Left lobe of liver (tissue), 2 donors: ENCODE data around the gene ETAA1. TPM values are rescaled to one million over a fixed set of nuclear protein-coding genes. Genes with fewer than 3 reads are reported as not detected.

Experiments
- ATAC-seq: fragments of 200-7000 bp; cut with Tn5 transposase; one replicate; pipeline ENCODE4 v1.9.1; 2020; ENCODE audit warnings: mild to moderate bottlenecking, moderate library complexity
- DNase-seq: peaks from one replicate; pipeline ENCODE4 v3.0.0-alpha.2; 2020; ENCODE audit warnings: low spot score
- total RNA-seq: library from RNA; stranded (reverse); gene quantifications from one replicate; pipeline ENCODE4 v1.2.1, GENCODE V29; 2021
- donor health status: DM: no; HTN: no; CAD: no; lungs with moderate emphysema.
- donor health status: DM: no; HTN: yes; CAD: no.

Gene ETAA1
- total RNA-seq, 1 donor from 2014 or later, result 3.2 TPM

DNA sequence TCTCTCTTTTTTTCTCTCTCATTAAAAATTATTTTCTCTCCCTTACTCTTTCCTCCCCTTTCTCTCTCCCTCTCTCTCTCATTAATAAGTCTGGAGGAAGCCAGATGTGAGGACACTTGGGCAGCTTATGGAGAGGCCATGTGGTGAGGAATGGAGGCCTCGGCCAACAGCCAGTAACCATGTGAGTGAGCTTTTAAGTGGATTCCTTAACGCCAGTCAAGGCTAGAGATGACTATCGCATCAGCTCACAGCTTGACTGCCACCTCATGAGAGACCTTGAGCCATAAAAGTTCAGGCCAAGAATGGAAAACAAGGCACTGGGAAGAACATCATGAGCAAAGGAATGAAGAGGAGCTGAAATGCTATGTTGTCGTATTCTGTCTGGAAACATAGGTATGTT is 39.1 kb downstream of the ETAA1 start:
- no peak for ATAC-seq
- DNase-seq, result no peak

- ATAC-seq (no peak), DNase-seq (no peak)
Measured at GRCh38 chr2:67437114-67437513, 40.0 kb downstream of the ETAA1 start.

DNA sequence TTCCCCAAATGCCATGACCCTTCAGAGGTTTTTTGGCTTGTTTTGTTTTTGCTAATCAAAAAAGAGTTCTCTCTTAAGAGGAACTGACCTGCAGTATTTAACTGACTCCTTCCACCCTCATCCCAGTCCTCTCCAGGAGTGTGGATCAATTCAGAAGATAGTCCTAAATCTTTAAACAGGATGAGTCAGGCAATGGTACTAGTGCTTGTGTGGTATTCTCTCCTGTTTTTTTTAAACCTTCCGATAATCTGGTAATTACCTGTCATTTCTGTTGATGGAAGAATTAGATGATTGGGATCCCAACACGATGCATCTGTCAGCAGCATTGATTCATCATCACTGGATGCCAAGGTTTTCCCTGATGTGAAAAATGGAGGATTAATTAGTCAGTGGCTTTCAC is 41.2 kb downstream of the ETAA1 start:
- DNase-seq, result no peak
- ATAC-seq, result no peak

DNA sequence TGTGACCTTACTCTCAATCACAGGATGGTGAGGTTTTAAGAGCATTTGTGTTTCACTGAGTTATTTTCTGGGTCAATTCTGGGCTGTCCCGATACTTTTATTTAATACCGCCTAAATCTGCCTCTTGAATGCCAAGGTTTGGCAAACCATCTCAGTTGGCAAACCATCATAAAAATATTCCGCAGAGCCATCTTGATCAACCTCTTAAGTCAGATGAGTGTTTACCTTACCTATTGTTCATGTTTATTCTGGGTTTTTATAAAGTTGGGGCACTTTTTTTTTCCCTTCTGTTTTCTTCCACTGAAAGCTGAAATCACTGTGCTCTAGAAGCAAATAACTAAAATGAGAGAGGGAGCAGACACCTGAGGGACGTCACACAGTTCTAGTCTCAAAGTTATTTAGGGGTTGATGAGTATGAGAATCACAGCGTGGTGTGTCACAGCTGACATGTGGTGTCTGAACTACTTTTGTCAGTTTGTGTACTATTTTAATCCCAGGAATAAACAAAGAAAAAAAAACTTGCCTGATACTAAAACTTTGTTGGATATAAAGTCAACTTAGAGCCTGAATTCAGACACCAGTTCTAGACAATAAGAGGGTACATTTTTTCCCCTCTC is 48.6 kb downstream of the ETAA1 start:
- no peak for ATAC-seq
- DNase-seq, result no peak

GRCh38 chr2:67446491-67446911 is 49.4 kb downstream of the ETAA1 start:
- ATAC-seq (no peak), DNase-seq (no peak)

GRCh38 chr2:67448648-67449047 is 51.5 kb downstream of the ETAA1 start:
- DNase-seq (no peak), ATAC-seq (no peak)

GRCh38 chr2:67451086-67451832 is 54.1 kb downstream of the ETAA1 start:
- peak; percentile 25 for ATAC-seq
- DNase-seq, result no peak

- DNase-seq (no peak), ATAC-seq (no peak)
Measured at GRCh38 chr2:67453310-67453709, 56.2 kb downstream of the ETAA1 start.

DNA sequence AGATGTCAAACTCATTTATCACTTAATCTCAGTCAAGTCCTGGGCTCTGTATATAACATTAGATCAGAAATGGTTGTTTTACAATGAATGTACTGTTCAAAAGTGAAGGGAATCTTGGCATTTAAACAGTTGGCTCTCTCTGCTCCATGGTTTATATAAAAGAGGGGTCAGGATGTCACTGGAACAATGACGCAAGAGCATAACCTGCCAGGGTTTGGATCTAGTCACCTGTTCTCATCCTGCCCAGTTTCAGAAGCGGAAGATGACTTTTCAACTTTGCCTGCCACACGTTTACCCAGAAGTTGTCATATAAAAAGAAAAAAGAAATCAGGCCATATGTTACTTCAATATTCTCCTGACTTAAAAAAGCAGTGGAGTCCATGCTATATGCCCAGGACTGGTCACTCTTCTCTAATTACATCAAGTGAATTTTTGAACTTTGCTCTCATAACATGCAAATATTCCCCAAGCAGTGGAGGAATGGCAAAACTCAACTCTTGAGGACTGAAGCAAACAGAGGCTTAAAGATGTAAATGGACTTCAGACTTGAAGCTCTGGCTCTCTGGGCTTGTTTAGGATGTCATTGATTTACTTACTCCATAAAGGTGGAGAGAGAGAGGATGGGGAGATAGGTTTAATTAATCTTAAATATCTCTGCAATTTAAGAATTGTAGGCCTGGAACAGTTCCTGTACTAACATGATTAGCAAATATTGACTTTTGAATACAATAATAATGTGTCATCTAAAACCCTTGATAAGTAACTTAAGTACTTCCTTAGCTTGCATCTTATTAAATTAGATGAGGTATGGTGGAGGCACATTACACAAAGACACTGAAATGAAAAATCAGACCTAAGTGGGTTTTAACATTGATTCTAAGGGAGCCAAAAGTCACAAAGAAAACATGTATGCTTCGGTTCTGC is 58.3 kb downstream of the ETAA1 start:
- peak; percentile 70 for DNase-seq

DNA sequence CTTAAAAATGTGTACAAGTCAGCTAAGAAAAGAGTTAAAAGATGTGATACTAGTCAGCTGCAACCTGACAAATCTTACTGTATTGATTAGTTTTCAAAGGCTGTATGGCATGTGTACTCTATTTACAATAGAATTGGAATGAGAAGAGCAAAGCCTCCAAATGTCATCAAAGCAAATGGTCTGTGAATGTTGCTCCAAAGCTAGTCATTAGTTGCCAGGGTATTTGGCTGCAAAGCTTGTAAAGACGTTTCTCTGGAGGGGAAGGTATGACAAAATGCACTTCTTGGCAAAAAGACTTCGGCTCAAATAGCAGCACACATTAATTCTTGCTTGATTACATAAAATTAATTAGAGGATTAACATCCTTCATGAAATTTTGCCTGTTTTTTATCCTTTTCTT is 59.3 kb downstream of the ETAA1 start:
- DNase-seq (no peak), ATAC-seq (no peak)

More for the DNA sequence above, 58.3 kb downstream of the ETAA1 start:
- peak; percentile 95 for ATAC-seq

- DNase-seq (no peak), ATAC-seq (no peak)
Measured at GRCh38 chr2:67457699-67458098, 60.6 kb downstream of the ETAA1 start.

GRCh38 chr2:67459761-67460160 is 62.6 kb downstream of the ETAA1 start:
- ATAC-seq, result no peak
- no peak for DNase-seq
